ENCODE data around the gene HIRA.
"Not testable (repeated sequence)": the region's sequence is repeated elsewhere in the genome, so short reads cannot be mapped to it uniquely, and the experiment has no call there.

Gene HIRA

DNA sequence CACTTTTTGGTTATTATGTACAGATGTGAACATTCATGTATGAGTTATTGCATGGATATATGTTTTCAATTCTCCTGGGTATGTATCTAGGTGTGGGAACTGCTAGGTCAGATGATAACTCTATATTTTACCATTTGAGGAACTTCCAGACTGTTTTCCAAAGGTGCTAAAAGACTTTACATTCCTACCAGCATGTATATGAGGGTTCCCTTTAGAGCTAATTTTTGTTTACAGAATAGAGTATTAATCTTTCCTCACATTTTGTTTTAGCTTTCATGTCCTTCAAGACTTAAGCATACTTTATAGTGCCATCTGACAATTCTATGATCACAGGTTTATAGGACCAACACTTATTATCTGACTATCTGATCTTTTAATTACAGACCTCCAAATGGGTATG lies 59.6 kb downstream of the HIRA start:
- Histone ChIP-seq H4K20me1 (ENCODE audit: control insufficient read depth, insufficient read depth, low read depth, low read length) (no peaks in the 10 kb centered on the region), H3K9me2 (replicated peaks; ENCODE audit: control insufficient read depth, low read length) (no peaks in the 10 kb centered on the region), H3K4me3 (ENCODE audit: low read length) (no peak overlapping the region), H3F3A (ENCODE audit: control insufficient read depth, insufficient read depth) (no peaks in the 10 kb centered on the region), H3K4me1 (ENCODE audit: control insufficient read depth, low read length) (peaks cover 8% of the 10 kb centered on the region), H3K27ac (ENCODE audit: low read depth, low read length) (no peak overlapping the region), H3K27me3 (ENCODE audit: control insufficient read depth, low read length) (no peaks in the 10 kb centered on the region), H3K4me2 (ENCODE audit: low read length) (no peak overlapping the region), H3K36me3 (ENCODE audit: control insufficient read depth, low read length) (peaks cover 82% of the 10 kb centered on the region), H3K9me3 (ENCODE audit: control insufficient read depth, insufficient read depth, low read length) (no peaks in the 10 kb centered on the region), H3K79me2 (ENCODE audit: control insufficient read depth, low read length) (no peaks in the 10 kb centered on the region)
- TF ChIP-seq EZH2phosphoT487 (IDR thresholded peaks at IDR 0.05; ENCODE audit: borderline replicate concordance, low read length): no peak
- TF ChIP-seq, protein P1, sequence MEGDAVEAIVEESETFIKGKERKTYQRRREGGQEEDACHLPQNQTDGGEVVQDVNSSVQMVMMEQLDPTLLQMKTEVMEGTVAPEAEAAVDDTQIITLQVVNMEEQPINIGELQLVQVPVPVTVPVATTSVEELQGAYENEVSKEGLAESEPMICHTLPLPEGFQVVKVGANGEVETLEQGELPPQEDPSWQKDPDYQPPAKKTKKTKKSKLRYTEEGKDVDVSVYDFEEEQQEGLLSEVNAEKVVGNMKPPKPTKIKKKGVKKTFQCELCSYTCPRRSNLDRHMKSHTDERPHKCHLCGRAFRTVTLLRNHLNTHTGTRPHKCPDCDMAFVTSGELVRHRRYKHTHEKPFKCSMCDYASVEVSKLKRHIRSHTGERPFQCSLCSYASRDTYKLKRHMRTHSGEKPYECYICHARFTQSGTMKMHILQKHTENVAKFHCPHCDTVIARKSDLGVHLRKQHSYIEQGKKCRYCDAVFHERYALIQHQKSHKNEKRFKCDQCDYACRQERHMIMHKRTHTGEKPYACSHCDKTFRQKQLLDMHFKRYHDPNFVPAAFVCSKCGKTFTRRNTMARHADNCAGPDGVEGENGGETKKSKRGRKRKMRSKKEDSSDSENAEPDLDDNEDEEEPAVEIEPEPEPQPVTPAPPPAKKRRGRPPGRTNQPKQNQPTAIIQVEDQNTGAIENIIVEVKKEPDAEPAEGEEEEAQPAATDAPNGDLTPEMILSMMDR (IDR thresholded peaks at IDR 0.05; ENCODE audit: low read depth, low read length, poor library complexity, severe bottlenecking): no peak

DNA sequence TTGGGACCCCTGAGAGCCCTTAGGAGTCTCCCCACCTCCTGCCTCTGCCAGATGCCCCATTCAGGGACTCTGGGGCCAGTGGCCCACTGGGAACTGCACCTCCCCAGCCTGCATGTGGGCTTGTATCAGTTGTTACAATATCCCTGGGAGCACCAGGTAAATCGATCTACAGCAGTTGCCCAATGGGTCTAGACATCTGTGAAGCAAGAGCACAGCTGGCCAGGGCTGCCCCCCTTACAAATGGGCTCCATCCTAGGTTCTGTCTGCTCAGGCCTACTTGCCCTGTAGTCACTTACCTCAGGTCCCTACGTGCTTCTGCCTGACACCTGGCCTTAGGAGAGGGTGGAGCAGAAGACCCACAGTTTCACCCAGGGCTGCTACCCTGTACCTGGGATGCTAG lies 62.7 kb downstream of the HIRA start:
- Histone ChIP-seq H3F3A (ENCODE audit: control insufficient read depth, insufficient read depth) (no peaks in the 10 kb centered on the region; the same call in 1 of the 2 replicates), H4K20me1 (ENCODE audit: control insufficient read depth, insufficient read depth, low read depth, low read length) (peaks cover 6% of the 10 kb centered on the region; the same call in 1 of the 2 replicates), H3K27me3 (ENCODE audit: control insufficient read depth, low read length) (no peaks in the 10 kb centered on the region), H3K36me3 (ENCODE audit: control insufficient read depth, low read length) (peaks cover 74% of the 10 kb centered on the region), H3K79me2 (ENCODE audit: control insufficient read depth, low read length) (no peaks in the 10 kb centered on the region), H3K27ac (ENCODE audit: low read depth, low read length) (no peak overlapping the region), H3K4me2 (ENCODE audit: low read length) (no peak overlapping the region), H3K4me1 (ENCODE audit: control insufficient read depth, low read length) (peaks cover 8% of the 10 kb centered on the region), H3K9me2 (replicated peaks; ENCODE audit: control insufficient read depth, low read length) (no peaks in the 10 kb centered on the region), H3K4me3 (ENCODE audit: low read length) (no peak overlapping the region), H3K9me3 (ENCODE audit: control insufficient read depth, insufficient read depth, low read length) (no peaks in the 10 kb centered on the region)
- TF ChIP-seq, protein P1 (IDR thresholded peaks at IDR 0.05; ENCODE audit: low read depth, low read length, poor library complexity, severe bottlenecking): no peak
- TF ChIP-seq EZH2phosphoT487 (IDR thresholded peaks at IDR 0.05; ENCODE audit: borderline replicate concordance, low read length): no peak

DNA sequence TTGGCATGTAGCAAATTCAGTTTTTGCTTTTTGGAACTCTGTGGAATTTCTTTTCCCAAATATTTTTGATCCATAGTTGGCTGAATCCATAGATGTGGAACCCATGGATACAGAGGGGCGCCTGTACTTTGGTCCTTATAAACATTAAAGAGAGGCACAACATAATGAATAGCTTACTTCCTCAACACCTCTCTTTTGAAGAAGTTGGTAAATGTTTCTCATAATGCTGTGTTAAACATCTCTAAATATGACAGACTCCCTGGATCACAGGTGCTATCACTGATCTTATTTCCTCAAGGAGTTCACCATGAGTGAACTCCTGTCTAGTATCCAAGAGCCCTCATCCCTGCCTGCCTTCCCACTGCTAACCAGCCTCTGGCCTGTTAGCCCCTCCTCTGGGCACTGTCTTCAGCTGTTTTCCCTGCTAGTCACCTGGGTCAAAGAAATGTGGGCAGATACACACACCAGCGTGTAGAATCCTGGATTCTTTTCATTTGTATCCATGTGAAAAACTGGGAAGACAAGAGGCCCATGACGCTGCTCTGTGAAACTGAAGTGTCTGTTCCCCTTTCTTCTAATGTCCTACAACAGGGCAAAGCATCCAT lies 63.7 kb downstream of the HIRA start:
- H3K36me3 ChIP-seq (ENCODE audit: control insufficient read depth, low read length): peaks cover 69% of the 10 kb centered on the region
- no peak overlapping the region for H3K4me3 ChIP-seq (ENCODE audit: low read length)
- no peaks in the 10 kb centered on the region for H3K27me3 ChIP-seq (ENCODE audit: control insufficient read depth, low read length)
- H3K27ac ChIP-seq (ENCODE audit: low read depth, low read length): no peak overlapping the region
- TF ChIP-seq, protein P1 (IDR thresholded peaks at IDR 0.05; ENCODE audit: low read depth, low read length, poor library complexity, severe bottlenecking): no peak
- no peak for TF ChIP-seq EZH2phosphoT487 (IDR thresholded peaks at IDR 0.05; ENCODE audit: borderline replicate concordance, low read length)
- no peak overlapping the region for H3K4me2 ChIP-seq (ENCODE audit: low read length)
- H4K20me1 ChIP-seq (ENCODE audit: control insufficient read depth, insufficient read depth, low read depth, low read length): peaks cover 6% of the 10 kb centered on the region; the same call in 1 of the 2 replicates
- no peaks in the 10 kb centered on the region for H3K79me2 ChIP-seq (ENCODE audit: control insufficient read depth, low read length)
- no peaks in the 10 kb centered on the region for H3K9me2 ChIP-seq (replicated peaks; ENCODE audit: control insufficient read depth, low read length)
- H3K9me3 ChIP-seq (ENCODE audit: control insufficient read depth, insufficient read depth, low read length): no peaks in the 10 kb centered on the region
- peaks cover 12% of the 10 kb centered on the region for H3K4me1 ChIP-seq (ENCODE audit: control insufficient read depth, low read length)
- no peaks in the 10 kb centered on the region; the same call in 1 of the 2 replicates for H3F3A ChIP-seq (ENCODE audit: control insufficient read depth, insufficient read depth)

DNA sequence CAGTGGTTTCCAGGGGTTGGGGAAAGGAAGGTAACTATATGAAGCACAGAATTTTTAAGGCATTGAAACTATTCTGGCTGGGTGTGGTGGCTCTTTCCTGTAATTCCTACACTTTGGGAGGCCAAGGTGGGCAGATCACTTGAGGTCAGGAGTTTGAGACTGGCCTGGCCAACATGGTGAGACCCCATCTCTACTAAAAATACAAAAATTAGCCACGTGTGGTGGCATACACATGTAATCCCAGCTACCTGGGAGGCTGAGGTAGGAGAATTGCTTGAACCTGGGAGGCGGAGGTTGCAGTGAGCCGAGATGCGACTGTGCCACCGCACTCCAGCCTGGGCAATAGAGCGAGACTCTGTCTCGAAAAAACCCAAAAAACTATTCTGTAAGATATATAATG lies 68.0 kb downstream of the HIRA start:
- peaks cover 69% of the 10 kb centered on the region for H3K36me3 ChIP-seq (ENCODE audit: control insufficient read depth, low read length)

More for the DNA sequence above, 68.0 kb downstream of the HIRA start:
- peaks cover 15% of the 10 kb centered on the region; the same call in 1 of the 2 replicates for H4K20me1 ChIP-seq (ENCODE audit: control insufficient read depth, insufficient read depth, low read depth, low read length)
- not testable (repeated sequence) for H3F3A ChIP-seq (ENCODE audit: control insufficient read depth, insufficient read depth); H3K9me3 ChIP-seq (ENCODE audit: control insufficient read depth, insufficient read depth, low read length); H3K27me3 ChIP-seq (ENCODE audit: control insufficient read depth, low read length); H3K4me3 ChIP-seq (ENCODE audit: low read length); H3K27ac ChIP-seq (ENCODE audit: low read depth, low read length); H3K79me2 ChIP-seq (ENCODE audit: control insufficient read depth, low read length); H3K9me2 ChIP-seq (replicated peaks; ENCODE audit: control insufficient read depth, low read length); H3K4me2 ChIP-seq (ENCODE audit: low read length)
- H3K4me1 ChIP-seq (ENCODE audit: control insufficient read depth, low read length): peaks cover 34% of the 10 kb centered on the region

Measured in DOHH2 (cell line).